HG03139 (cell line): ENCODE data around the gene SH3RF1.

ENCODE experiments used
- ATAC-seq: cut with Tn5 transposase; IDR thresholded peaks from one replicate; pipeline ENCODE4 v1.9.1; 2021; ENCODE audit not compliant: unreplicated experiment

Gene SH3RF1

DNA sequence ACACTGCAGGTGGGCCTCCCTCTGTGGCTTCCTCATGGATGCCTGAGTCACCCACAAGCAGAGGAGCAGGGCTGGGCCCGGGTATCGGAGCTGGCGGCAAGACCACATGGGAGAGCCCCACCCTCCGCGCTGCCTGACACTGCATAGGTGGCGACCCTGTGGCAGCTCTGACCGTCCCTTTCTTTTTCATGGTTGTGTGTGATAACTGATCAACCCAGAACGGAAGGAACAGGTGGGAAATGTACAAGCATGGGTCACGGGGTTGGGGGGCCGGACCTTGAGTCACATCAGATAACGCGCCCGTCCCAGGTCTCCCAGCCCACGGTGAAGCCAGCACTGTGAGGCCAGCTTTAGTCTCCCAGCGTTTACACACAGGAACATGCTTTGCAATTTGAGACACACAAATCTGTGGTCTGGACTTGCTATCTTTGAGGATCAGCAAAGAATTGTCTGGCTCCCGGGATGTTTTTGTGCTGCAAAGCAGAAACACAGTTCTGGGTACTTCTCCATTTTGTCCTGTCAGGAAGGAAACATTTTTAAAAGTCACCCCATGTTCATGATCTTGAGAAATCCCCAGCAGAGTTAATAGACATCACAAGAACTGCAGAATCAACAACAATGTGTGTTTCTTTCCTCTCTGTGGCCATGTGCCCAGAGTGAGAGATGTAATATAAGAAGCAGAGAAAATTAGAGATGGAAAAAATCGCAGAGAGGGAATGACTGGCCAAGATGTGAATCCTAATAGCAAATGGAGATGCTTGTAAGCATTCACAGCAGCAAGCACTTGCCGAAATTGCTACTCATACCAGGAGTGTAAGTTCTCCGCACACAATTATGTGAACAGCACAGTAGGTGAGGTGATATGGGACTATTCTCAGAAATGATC lies 190.6 kb downstream of the SH3RF1 start:
- peak; percentile 94 for ATAC-seq

DNA sequence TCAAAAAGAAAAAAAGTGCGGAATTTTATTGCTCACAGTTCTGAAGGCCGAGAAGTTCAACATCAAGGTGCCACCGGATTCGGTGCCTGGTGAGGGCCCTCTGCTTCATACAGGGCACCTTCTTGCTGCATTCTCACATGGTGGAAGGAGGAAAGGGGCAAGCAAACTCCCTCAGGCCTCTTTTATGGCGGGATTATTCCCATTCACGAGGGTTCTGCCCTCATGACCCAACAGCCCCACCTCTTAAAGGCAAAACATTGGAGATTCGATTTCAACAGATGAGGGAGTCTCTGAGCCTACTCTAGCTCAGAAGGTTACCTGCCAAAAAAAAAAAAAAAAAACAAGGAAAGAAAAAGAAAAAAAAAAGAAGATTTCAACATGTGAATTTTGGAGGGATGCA lies 196.6 kb downstream of the SH3RF1 start:
- no peak for ATAC-seq

DNA sequence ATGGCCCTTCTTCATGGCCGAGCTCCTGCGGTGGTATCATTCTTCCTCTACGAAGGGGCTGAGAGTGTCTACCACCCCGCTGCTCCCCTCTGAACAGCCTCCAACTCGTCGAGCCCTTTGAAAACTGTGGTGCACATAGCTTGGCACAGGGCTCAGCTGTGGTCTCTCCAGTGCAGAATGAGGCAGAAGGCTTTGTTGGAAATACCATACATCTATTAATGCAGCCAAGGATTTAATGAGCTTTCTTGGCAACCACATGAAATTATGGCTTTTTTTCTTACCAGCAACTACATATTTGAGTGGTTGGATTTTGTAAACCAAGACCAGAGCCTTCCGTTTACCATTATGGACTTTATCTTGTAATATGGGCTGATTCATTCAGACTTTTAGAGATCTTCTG lies 199.0 kb downstream of the SH3RF1 start:
- no peak for ATAC-seq

DNA sequence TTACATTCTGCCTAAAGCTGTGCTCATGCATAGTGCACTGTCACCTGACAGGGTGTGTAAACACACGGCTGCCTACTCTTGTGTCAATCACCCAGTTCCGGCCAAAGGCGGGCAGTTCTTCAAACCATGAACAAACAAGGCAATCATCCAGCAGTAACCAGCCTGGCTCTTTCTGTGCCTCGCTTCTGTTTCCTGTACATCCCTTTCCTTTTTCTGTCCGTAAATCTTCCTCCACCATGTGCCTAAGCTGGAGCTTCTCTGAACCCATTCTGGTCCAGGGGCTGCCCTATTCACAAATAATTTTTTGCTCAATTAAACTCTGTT lies 199.9 kb downstream of the SH3RF1 start:
- no peak for ATAC-seq

DNA sequence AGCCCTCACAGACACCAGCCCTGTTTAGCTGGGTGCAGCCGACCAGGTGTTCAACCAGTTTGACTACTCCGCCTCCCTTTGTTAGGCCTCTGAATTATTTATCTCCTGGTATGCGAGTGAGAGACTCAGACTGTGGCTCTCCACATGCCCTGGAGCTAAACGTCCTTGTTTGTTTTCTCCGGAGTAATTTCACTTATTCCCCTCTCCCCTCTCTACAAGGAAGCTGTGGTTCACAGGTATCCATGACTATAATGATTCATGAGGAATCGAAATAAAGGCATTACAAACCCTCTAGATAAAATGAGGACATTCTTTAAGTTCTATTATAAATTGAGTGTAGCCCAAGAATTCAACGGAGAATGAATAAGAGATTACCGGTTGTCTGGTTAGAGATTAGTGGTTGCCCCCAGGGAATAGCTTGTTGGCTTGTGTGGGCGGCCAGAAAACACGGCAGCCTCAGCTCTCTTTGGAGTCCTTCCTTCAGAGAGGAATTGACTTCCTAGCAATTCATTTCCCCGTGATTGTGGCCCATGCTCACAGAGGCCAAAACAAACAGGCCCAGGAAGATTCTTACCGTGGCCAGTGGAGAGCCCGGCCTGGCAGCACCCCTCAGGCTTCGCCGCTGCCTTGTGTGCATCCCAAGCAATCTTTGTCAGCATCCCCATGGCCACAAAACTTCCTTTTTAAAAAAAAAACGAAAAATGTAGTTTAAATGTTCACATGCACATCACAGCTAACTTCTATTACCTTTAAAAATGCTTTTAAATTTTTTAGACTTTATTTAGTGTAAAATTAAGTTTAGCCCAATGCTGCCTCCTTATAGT lies 200.5 kb downstream of the SH3RF1 start:
- no peak for ATAC-seq

DNA sequence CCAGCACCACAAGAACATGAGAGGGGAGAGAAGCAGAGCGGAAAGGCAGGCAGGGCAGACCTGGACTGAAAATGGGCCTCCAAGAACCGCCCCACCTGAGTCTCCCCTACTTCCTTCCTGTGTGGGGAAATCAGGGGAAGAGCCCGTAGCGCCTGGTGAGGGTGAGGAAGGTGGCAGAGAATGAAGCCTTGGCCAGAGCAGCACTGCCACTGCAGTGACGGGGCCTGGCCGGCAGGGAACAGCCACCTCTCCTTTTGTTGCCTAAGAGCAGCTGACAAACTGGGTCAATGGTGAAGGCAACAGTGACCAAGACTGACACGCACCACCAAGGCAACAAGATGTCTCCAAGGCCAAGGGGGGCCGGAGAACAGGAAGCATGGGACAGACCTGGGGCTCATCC lies 202.3 kb downstream of the SH3RF1 start:
- ATAC-seq, result no peak

DNA sequence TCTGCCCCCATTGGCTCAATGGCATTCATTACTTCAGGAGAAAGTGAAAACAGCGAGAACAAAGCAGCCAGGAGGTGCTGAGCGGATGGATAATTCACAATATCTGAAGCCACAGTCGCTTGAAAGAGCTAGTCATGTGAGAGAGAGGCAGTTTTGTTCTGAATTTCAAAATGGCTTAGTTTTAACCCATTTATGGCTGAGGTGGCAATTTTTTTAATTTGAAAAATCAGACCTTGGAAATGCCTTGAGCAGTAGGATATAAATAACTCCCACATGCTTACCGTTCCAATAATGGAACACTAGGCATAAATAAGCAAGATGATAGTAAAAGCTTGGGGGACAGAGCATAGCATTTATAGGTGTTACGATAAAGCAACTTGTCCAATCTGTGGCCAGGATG lies 203.8 kb downstream of the SH3RF1 start:
- no peak for ATAC-seq

DNA sequence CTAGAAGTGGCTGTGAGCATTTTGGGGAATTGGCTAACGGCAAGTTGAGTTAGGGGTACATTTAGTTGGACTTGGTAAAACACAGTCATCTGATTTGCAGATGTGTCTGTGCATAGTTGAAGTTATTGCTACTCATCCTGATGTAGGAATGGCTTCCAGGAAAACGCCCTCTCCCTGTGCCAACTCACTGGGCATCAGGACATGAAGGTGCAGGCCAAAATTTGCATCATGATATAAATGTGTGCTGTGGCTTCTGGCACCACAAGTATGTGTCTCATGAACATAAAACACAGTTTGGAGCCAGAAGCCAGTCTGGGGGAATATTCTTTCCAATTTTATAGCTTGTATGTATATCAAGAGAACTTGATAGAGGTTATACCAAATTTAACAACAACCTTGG lies 206.5 kb downstream of the SH3RF1 start:
- ATAC-seq, result no peak

DNA sequence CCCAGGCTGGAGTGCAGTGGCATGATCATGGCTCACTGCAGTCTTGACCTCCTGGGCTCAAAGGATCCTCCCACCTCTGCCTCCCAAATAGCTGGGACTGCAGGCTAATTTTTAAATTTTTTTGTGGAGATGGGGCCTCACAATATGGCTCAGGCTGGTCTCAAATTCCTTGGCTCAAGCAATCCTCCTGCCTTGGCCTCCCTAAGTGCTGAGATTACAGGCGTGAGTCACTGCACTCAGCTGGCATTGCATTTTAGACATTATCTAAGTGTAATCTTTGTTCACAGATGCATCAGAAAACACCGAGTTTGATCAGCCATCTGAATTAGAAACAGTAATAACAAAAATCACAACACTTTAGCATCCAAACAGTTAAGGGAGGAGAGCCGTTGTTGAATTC lies 207.3 kb downstream of the SH3RF1 start:
- no peak for ATAC-seq

DNA sequence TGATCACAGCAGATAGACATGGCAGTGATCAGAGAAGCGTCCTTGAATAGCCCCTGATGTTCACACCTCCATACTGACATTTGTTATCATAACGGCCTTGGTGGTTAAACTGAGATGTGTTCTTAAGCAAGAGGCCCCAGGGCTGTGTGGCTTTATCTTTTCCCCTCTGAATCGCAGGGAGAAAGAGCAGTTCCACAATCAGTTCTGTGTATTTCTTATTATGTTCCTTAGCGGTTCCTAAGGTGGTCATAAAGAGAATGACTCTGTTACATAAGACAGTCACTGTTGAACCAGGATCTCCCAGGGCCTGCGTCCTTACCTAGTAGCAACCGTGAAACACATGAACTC lies 207.9 kb downstream of the SH3RF1 start:
- no peak for ATAC-seq

DNA sequence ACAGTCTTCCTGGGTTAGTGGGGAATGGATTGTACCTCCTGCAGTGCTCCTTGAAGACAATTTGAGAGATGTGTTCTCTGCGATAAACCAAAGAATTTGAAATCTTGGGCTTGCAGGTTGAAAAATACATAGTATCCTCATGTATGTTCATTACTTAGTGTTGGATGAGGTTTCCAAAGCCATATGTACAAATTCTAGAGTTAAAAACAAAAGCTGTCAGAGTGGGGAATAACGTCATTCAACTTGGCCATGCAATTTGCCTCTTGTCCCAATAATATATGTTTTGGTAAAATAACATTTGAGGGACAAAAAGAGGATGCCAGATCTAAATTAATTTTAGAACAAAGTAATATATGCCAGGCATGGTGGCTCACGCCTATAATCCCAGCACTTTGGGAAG lies 209.4 kb downstream of the SH3RF1 start:
- no peak for ATAC-seq

DNA sequence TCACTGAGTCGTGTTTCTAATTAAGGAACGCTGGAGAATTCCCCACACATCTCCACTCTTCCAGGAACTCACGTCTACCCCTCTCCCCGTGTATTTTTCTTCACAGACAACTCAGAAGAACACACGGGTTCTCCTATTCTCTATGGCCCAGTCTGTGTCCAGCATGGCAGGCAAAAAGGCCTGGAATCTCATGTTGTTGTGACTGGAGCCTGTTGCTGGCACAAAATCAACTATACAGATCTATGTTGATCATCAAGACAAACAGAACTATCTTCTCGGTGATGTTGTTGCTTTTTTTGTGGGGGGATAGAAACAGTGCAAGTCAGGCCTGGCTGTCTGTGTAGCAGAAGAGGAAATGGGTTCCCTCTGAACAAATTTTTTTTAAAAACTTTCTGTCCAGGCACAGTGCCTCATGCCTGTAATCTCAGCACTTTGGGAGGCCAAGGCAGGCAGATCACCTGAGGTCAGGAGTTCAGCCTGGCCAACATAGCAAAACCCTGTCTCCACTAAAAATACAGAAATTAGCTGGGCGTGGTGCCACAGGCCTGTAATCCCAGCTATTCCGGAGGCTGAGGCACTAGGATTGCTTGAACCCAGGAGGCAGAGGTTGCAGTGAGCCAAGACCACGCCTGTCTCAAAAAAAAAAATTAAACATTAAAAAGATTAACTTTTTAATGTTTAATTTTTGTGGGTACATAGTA lies 210.2 kb downstream of the SH3RF1 start:
- no peak for ATAC-seq

DNA sequence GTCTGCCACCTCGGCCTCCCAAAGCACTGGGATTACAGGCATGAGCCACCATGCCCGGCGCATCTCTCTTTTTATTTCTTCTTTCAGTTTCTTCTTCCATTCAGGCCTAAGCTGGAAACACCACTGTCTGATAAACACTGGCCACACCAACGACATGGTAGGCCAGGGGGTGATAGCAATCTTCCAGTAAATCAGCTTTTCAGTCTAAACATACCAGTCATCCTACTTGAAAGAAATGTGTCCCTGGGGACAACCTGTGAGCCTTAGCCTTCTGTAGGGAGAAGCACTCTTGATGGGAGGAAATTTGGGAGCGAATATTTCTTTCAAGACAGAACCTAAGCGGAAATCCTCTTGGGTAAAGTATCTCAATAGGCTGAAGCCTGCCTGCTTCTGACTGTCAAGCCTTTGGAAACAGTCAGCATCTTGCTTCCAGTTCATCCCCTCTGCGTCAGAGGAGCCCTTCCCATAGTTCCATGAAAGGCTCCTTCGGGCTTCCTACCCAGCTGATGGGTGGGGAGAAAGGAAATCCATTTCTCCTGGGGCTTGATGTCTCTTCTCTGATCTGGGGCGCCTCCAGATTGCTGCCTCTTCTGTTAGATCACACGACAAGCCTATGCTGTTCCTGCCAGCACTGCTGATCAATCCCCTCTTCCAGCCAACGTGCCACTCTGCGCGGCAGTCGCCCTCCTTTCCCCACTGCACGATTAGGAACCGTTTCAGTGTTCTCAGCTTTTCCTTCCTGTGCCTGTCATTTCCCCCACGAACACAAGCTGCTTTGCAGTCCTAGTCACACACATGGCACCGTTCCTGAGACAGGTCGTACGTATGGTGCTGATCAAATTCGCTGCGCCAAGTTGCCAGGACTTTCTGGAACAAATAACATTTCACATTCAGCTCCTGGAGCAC lies 211.2 kb downstream of the SH3RF1 start:
- ATAC-seq, result no peak

DNA sequence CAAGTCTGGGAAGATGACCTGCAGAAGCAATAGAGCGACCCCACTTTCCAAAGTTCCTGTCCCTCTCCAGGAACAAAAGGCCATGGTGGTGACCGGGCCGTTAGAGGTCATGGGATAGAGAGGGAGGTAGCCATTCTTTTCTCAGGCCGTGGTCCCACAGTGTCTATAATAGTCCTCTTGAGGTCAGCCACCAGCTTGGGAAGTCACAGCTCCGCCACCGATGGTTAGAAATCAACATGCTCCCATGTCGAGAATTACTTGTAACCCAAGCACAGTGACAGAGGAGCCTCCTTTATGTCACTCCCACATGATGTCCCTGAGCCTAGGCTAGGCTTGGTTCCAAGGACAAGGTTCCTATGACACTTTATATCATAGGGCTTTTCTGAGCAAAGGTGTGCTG lies 212.4 kb downstream of the SH3RF1 start:
- no peak for ATAC-seq

DNA sequence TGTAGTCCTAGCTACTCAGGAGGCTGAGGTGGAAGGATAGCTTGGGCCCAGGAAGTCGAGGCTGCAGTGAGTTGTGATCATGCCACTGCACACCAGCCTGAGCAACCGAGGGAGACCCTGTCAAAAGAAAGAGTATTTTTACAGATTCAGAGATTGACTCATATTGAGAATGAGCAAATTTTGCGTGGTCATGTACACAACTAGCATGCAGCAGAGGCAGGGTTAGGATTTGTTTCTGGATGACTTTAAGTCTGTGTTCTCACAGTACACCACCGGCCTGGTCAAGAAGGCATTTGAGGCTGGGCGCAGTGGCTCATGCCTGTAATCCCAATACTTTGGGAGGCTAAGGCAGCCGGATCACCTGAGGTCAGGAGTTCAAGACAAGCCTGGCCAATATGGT lies 215.9 kb downstream of the SH3RF1 start:
- ATAC-seq, result no peak

DNA sequence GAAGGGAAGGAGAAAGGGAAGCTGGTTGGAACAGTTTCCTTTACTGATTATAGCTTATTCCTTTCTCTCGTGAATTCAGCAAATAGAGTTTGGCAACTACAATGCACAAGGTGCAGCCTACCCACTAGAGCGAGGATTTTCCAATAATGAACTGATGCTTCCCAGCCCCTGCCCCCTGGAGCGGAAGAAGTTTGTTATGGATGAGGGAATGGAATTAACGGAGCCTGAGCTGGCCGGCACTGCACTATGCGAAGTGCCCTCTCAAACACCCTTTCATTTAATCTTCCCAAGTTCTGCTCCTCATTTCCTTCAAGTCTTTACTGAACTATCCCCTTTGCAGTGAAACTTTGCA lies 218.2 kb downstream of the SH3RF1 start:
- no peak for ATAC-seq

DNA sequence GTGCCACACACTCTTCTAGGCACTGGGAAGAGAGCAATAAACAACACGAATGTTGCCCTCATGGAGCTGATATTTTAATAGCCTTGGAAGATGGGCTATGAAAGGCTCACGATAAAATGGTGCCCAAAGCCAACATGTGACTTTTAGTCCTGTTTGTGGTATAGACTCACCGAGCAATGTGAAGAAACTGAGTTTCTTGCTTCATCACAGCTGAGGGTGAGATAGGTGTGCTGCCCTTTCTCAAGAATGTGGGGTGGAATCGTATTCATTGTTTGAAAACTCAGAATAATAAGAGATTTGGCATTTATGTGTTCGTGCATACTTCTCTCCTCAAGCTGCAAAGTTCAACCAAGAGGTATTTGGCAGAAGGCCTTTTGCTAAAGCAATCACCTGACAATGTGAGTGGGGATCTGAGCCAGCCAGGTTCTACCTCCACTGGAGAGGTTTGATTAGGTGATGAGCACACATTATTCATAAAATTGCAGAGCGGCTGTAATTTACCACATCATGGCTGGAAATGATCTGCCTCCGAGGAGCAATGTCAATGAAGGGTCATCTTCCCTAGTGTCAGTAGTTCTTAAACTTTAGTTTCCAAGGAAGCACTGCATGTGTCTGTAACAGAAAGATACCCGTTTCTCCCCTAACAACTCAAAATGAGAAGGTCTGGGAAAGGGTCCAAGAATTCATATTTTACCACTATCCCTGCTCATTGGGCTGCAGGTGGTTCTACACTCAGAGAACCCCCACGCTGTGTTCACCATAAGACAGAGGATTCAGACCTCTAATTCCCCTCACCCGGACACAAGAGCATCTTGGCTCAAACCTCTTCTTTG lies 218.8 kb downstream of the SH3RF1 start:
- ATAC-seq, result no peak

DNA sequence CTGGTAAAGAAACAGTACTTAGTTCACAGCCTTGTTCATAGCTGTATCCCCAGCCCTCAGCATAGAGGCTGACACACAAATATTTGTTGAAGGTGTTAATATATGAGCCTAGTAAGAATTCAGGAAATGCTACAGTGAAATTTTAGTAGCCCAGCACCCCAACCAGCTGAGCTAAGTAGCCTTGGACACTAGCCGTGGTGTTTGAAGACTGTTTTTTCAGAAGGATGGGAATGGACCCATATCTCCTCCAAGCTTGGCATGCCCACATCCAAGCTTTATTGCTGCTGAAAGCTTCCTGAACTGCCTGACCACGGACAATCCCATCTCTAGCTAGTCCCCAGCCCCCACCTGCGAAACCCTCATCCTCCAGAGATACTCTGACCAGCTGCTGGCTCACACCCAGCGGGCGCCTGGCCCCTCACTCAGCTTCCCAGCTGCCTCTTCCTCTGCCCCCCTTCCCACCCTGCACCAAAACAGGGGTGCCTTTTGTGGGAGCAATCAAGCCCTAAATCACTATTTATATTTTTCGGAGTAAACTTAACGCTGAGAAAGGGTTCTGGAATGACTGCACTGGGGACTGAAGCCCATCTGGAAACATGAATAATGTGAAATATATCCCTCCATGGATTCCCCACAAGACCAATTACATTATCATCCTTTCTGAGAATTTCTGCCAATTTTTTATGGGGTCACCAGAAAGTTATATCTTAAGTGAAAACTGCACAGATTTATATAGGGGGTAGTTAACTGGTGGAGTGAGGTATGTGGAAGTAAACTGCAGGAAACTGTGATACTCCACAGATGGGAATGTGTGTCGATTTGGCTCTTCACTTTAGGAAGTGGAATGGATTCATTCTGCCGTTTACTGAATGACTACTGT lies 219.6 kb downstream of the SH3RF1 start:
- ATAC-seq, result no peak

DNA sequence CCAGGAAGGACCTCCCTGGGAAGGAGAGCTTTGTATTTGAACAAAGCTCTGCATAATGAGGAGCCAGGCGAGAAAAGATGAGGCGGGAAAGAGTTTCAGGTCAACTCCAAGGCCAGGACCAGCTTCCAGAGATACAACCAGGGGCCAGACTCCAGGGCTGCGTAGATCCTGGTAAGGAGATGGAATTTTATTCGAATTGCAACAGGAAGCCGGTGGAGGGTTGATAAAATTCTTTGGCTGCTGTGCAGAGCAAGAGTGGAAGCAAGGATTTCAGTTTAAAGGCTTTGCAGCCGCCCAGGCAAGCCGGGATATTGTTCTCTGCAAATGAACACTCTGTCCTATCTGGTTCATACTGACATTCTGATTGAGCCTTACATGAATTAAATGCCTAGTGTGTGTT lies 220.5 kb downstream of the SH3RF1 start:
- ATAC-seq, result no peak
